IPS-18a (cell line): ENCODE results near the gene CCDC50.

Experiments
- H3K27ac ChIP-seq: one replicate; pipeline ENCODE4 v1.5.1; 2013; ENCODE audit warnings: low read length
- H3K27me3 ChIP-seq: one replicate; pipeline ENCODE4 v1.6.1; 2013; ENCODE audit warnings: mild to moderate bottlenecking, low read length; ENCODE audit not compliant: control insufficient read depth, insufficient read depth
- H3K36me3 ChIP-seq: one replicate; pipeline ENCODE4 v1.6.1; 2013; ENCODE audit warnings: low read depth, low read length; ENCODE audit not compliant: control insufficient read depth
- H3K4me1 ChIP-seq: one replicate; pipeline ENCODE4 v1.6.1; 2013; ENCODE audit warnings: low read depth, low read length; ENCODE audit not compliant: control insufficient read depth
- H3K4me3 ChIP-seq: one replicate; pipeline ENCODE4 v1.5.1; 2013; ENCODE audit warnings: low read length
- H3K9ac ChIP-seq: one replicate; pipeline ENCODE4 v1.6.1; 2013; ENCODE audit warnings: mild to moderate bottlenecking, low read length, moderate library complexity
- H3K9me3 ChIP-seq: one replicate; pipeline ENCODE4 v1.6.1; 2013; ENCODE audit warnings: low read depth, low read length; ENCODE audit not compliant: control insufficient read depth

Gene CCDC50

DNA sequence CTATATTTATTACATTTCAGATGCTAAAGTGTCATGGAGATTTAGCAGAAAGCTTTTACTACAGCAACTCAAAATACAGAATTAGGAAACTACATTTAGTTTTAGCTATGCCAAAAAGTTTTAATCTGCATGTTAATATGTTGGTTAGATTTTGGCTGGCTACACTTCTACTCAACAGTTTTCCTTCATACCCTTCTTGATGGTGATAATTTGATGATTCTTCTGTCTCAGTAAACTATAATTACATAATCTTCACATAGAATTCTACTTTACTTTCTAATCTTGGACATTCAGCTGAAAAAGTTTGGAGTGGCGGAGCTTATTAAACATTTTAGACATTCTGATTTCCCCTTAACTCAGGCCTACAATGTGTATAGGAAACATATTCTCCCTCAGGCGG lies 11.2 kb downstream of the CCDC50 start:
- no peaks in the 10 kb centered on the region for H3K4me1 ChIP-seq
- H3K4me3 ChIP-seq = no peak overlapping the region
- no peaks in the 10 kb centered on the region for H3K36me3 ChIP-seq
- H3K27ac ChIP-seq = no peak overlapping the region
- H3K27me3 ChIP-seq = no peaks in the 10 kb centered on the region
- no peak overlapping the region for H3K9ac ChIP-seq
- H3K9me3 ChIP-seq = no peaks in the 10 kb centered on the region

- H3K4me3 ChIP-seq = no peak overlapping the region
- H3K9ac ChIP-seq = no peak overlapping the region
- H3K36me3 ChIP-seq = no peaks in the 10 kb centered on the region
- H3K27me3 ChIP-seq = no peaks in the 10 kb centered on the region
- no peaks in the 10 kb centered on the region for H3K9me3 ChIP-seq
- H3K27ac ChIP-seq = no peak overlapping the region
- no peaks in the 10 kb centered on the region for H3K4me1 ChIP-seq
These were observed 11.8 kb downstream of the CCDC50 start for GRCh38 chr3:191340966-191341365.

DNA sequence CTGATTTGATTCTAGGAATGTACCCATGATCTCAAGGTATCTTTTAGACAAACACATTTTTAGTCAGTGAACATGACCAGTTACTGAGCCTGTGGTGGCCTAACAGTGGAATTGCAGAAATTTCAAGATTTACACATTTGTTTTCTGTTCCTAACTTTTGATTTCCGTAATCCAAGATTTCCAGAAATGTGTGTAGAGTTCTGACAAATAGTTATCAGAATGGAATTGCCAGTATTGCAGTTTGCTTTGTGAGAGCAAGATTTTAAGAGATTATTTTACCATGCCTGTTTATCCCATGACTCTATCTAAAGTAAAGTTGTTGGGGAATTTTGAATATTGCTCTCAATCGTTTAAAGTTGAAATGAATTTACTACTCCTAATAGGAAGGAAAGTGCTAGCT lies 12.8 kb downstream of the CCDC50 start:
- Histone ChIP-seq H3K27ac (no peak overlapping the region), H3K4me3 (no peak overlapping the region), H3K4me1 (no peaks in the 10 kb centered on the region), H3K36me3 (no peaks in the 10 kb centered on the region), H3K9me3 (no peaks in the 10 kb centered on the region), H3K9ac (no peak overlapping the region), H3K27me3 (no peaks in the 10 kb centered on the region)

DNA sequence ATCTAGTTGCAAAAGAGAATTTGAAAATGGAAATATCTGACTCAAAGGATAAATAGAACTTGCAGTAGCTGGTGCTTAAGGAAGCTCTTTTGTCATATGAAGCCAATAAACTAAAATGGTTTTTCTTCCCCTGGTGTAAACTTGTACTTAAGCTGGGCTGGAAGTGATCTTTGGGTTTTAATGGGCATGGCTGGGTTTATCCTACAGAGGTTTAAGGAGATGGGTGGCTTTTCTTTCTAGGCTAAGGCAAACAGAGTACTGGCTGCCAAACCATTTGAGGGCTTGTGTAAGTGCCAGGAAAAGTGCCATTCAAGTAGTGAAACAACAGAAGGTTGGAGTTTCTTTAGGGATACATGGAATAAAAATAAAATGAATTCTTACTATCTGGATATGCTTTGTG lies 13.2 kb downstream of the CCDC50 start:
- Histone ChIP-seq H3K9ac (no peak overlapping the region), H3K36me3 (no peaks in the 10 kb centered on the region), H3K27ac (no peak overlapping the region), H3K9me3 (no peaks in the 10 kb centered on the region), H3K27me3 (no peaks in the 10 kb centered on the region), H3K4me3 (no peak overlapping the region), H3K4me1 (no peaks in the 10 kb centered on the region)

DNA sequence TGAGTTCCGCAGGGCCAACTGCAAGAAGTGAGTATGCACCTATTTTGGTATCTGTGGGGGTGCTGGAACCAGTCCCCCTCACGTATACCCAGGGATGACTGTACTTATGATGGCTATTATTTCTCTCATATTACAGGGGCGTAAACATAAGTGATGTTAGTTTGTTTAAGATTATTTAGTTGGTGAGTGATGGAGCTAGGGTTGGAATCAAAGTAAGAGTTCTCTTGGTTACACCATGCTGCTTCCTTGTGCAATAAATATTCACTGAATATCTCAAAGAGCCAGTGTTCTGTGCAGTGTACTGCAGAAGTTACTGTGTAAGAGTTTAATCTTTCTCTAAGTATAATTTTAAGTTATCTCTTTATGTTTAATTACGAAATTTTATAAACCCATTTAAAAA lies 13.9 kb downstream of the CCDC50 start:
- no peaks in the 10 kb centered on the region for H3K4me1 ChIP-seq

GRCh38 chr3:191343913-191344312 lies 14.7 kb downstream of the CCDC50 start:
- Histone ChIP-seq H3K27me3 (no peaks in the 10 kb centered on the region), H3K9me3 (no peaks in the 10 kb centered on the region), H3K27ac (no peak overlapping the region), H3K36me3 (no peaks in the 10 kb centered on the region), H3K4me1 (no peaks in the 10 kb centered on the region), H3K4me3 (no peak overlapping the region), H3K9ac (no peak overlapping the region)

More for the DNA sequence above, 13.9 kb downstream of the CCDC50 start:
- no peak overlapping the region for H3K4me3 ChIP-seq
- no peaks in the 10 kb centered on the region for H3K9me3 ChIP-seq
- no peak overlapping the region for H3K27ac ChIP-seq
- H3K36me3 ChIP-seq = no peaks in the 10 kb centered on the region
- H3K9ac ChIP-seq = no peak overlapping the region
- H3K27me3 ChIP-seq = no peaks in the 10 kb centered on the region

DNA sequence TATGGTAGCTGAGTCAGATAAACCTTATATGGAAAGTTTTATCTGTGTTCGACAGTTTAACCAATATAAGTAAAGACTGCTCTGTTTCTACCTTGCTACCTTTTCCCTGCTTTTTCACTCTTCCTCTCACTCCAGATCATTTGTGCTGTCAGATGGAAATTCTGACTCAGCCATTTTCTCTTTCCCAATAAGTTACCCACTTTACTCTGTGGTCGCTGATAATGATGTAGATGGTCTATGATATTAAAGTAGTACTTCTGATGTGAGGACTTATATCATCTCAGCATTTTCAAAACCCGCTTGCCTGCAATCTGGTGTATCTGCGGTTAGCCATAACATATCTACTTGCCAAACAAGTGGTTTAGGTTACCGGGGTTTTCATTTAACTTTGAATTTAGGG lies 16.1 kb downstream of the CCDC50 start:
- no peaks in the 10 kb centered on the region for H3K27me3 ChIP-seq

DNA sequence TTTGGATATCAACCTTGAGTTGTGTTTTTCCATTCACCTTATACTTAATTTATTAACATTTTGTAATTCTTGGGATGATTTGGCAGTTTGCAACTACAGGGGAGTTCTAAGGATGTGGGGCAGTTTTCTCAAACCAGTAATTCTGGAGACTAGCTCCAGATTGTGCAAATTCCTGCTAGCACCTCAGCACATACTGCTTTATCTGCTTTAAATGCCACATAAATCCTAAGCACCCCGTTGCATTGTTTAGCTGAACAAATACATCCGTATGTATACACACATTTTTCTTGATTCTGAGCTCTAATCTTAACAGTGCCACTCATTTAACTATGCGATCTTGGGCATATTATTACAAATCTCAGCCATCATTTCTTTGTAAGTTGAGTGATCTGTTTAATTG lies 18.0 kb downstream of the CCDC50 start:
- Histone ChIP-seq H3K4me3 (no peak overlapping the region), H3K36me3 (no peaks in the 10 kb centered on the region), H3K9ac (no peak overlapping the region), H3K27me3 (no peaks in the 10 kb centered on the region), H3K9me3 (no peaks in the 10 kb centered on the region), H3K27ac (no peak overlapping the region), H3K4me1 (no peaks in the 10 kb centered on the region)

More for the DNA sequence above, 16.1 kb downstream of the CCDC50 start:
- Histone ChIP-seq H3K4me3 (no peak overlapping the region), H3K36me3 (no peaks in the 10 kb centered on the region), H3K9me3 (no peaks in the 10 kb centered on the region), H3K4me1 (no peaks in the 10 kb centered on the region), H3K9ac (no peak overlapping the region), H3K27ac (no peak overlapping the region)

DNA sequence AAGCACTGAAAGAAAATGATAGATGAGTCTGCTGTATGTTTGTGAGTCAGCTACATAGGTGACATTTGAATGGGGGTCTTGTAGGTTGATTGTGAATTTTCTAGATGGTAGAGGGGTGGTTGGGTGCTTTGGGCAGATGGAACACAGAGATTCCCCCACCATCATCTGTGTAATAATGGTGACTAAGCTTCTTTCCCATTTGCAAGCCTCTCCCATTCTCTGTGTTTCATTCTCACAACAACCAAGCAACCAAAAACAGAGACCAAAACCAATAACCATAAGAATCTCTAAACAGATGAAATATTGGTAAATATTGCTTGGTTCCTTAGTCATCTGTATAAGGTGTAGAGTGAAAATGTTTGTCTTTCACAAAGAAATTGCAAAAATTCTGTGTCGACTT lies 18.9 kb downstream of the CCDC50 start:
- Histone ChIP-seq H3K4me1 (peaks cover 3% of the 10 kb centered on the region), H3K36me3 (no peaks in the 10 kb centered on the region), H3K27ac (no peak overlapping the region), H3K27me3 (no peaks in the 10 kb centered on the region), H3K9me3 (no peaks in the 10 kb centered on the region), H3K4me3 (no peak overlapping the region), H3K9ac (no peak overlapping the region)

DNA sequence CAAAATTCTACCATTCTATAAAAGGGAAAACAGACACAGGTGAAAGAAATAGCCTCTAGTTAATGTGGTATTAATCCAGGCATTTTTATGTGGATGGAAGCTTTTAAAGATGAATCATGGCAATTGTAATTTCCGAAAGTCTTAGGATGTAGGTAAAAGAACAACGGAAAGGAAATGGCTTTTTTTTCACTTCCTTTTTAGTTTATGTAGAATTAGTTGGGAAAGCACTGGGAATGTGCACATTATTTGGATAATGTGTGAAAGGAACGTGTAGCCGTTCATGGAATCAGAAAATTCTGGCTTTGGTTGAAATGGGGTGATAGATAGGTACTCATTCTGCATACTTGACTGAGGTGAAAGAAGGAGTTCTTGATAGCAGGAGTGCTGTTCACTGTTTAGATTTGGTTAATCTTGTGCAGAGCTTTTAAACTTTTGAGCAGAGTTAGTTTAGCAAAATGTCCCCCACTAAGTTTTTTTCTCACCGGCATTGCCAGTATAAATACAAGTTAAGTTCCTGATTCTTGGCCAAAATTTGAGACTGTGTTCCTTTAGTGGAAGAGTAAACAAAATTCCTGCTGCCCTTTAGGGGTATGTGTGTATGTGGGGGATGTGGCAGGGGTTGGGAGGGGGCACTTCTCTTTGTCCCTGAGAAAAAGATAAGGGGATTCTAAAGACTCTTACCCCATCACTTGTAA lies 21.3 kb downstream of the CCDC50 start:
- no peak overlapping the region for H3K9ac ChIP-seq
- H3K4me1 ChIP-seq = peaks cover 4% of the 10 kb centered on the region
- no peak overlapping the region for H3K4me3 ChIP-seq
- H3K9me3 ChIP-seq = no peaks in the 10 kb centered on the region
- H3K36me3 ChIP-seq = no peaks in the 10 kb centered on the region
- H3K27ac ChIP-seq = no peak overlapping the region
- no peaks in the 10 kb centered on the region for H3K27me3 ChIP-seq

GRCh38 chr3:191352014-191352413 lies 22.8 kb downstream of the CCDC50 start:
- Histone ChIP-seq H3K9ac (no peak overlapping the region), H3K9me3 (no peaks in the 10 kb centered on the region), H3K27me3 (no peaks in the 10 kb centered on the region), H3K27ac (no peak overlapping the region), H3K4me3 (no peak overlapping the region), H3K36me3 (no peaks in the 10 kb centered on the region), H3K4me1 (peaks cover 7% of the 10 kb centered on the region)

DNA sequence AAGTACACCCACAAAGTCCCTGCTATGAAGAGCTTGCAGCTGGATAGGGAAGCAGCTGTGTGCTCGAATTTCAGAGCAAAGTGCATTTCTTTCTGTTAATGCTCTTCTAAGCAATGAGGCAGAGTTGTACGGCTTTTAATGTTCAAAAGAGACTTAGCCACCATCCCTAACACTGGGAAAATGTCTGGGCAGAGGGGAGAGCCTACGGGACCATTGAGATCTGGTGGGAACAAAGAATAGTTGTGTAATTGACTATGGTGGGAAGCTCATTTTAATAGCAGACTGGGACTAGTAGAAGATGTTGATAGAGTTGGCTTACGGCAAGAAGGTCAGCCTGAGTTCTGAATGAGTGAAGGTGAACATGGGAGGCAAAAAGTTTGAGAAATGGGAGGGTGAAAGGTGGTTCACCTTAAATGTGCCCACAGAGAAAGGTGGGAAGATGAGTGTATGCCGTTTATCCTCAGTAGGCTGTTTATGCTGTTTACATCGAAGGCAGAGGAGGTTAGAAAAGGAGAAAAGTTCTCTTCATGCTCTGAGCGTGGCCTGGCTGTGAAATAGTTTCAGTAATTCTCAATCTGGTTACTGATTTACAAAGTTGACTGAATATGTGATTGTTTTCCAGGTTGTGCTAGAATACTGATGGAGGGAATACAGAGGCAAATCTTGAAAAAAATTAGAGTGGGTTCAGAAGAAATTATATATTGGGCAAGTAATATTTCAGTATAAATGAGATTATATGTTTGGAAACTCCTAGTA lies 24.0 kb downstream of the CCDC50 start:
- H3K27ac ChIP-seq = no peak overlapping the region
- no peaks in the 10 kb centered on the region for H3K36me3 ChIP-seq
- H3K27me3 ChIP-seq = no peaks in the 10 kb centered on the region
- peaks cover 13% of the 10 kb centered on the region for H3K4me1 ChIP-seq
- no peak overlapping the region for H3K9ac ChIP-seq
- H3K4me3 ChIP-seq = no peak overlapping the region
- no peaks in the 10 kb centered on the region for H3K9me3 ChIP-seq
